HG03354 (cell line): ENCODE data around the gene SIK3.
A peak's percentile ranks its signal among the peaks of the same experiment; 100 is the strongest.

Experiments used
- ATAC-seq: cut with Tn5 transposase; IDR thresholded peaks from one replicate; pipeline ENCODE4 v1.9.1; 2021; ENCODE audit warnings: mild to moderate bottlenecking; ENCODE audit not compliant: unreplicated experiment, poor library complexity, severe bottlenecking

The SIK3 gene

DNA sequence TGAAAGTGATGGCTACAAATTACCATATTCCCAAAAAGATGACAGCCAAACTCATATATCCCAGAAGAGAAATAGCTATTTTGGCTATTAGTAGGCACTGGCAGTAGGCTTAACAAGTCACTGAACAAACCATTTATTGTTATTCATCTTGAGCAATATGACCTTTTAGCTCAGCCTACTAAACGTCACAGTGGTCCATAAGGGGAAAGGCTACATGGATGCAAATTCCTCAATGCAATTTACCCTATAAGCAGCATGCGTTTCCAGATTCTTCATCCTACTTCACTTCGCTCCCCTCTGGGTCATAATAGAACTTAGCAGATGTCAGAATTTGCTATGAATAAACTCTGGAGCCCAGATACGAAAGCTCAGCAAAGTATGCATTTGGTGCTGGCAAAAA is 114.0 kb downstream of the SIK3 start:
- ATAC-seq, result no peak

DNA sequence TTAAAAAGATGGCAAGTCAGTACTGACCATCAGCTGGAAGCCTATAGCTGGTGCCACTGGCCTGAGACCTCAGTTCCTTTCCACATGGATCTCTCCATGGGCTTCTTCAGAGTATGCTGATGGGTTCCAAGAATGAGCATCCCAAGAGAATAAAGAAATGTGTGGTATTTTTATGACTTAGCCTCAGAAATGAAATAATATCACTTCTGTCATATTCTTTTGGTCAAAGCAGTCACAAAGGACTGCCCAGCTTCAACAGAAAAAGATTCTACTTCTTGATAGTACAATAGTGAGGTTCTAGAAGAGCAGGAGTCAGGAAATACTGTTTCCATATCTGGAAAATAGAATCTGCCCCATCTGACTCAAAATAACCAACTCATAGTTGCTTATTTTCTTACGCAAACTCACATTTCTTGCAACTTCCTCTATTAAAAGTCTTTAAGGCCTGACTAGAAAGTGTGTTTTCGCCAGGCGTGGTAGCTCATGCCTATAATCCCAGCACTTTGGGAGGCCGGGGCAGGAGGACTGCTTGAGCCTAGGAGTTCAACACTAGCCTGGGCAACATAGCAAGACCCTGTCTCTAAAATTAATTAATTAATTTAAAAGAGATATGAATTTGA is 116.9 kb downstream of the SIK3 start:
- ATAC-seq, result no peak

DNA sequence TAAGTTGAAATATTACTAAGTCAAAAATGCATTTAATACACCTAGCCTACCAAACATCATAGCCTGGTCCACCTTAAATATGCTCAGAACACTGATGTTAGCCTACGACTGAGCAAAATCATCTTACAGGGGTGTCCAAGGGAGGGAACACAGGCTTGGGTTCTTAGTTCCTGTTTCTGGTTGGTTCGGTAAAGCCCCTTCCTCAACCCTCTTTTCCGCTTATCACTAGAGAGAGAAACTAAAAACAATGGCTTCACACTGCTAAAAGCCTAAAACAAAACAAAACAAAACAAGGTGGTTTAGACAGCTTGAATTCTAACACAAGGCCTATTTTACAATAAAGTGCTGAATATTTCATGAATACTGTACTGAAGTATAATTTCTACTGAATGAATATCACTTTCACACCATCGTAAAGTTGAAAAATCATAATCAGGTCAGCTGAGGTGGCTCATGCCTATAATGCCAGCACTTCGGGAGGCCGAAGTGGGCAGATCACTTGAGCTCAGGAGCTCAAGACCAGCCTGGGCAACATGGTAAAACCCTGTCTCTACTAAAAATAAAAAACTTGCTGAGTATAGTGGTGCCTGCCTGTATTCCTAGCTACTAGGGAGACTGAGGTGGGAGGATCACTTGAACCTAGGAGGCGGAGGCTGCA is 118.0 kb downstream of the SIK3 start:
- peak; percentile 98 for ATAC-seq

DNA sequence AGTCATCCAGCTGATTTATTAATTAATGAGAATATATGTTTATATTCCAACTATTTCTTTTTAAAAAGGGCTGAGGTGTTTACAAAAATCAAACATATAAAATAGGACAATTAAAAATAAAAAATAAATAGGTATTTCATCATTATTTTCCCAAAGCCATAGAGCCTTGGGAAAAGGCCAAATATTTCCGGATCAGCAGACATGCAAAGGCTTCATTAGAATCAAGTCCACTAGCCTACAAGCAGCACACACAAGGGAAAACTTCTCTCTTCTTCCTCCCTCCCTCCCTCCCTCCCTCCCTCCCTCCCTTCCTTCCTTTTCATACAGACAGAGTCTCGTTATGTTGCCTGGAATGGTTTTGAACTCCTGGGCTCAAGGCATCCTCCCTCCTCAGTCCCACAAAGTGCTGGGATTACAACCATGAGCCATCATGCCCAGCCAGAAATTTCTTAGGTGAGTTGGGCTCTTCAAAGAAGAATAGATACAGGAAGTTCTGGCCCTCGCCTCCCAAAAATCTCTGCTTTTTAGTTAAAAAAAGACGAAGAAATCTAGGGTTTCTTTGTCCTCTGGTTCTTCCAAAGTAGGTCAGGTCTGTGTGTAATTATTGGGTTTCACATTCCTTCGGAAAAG is 121.2 kb downstream of the SIK3 start:
- no peak for ATAC-seq

DNA sequence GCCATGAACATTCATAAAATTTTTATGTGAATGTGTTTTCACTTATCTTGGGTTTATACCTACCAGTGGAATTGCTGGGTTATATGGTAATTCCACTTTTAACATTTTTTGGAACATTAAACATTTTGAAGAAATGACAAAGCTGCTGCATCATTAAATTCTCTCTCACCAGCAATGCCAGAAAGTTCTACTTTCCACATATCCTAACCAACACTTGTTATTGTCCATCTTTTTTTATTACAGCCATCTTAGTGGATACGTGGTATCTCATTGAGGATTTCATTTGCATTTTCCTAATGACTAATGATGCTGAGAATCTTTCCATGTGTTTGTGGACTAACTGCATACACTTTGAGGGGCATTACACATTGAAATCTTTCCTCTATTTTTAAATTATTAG is 122.6 kb downstream of the SIK3 start:
- ATAC-seq, result no peak

DNA sequence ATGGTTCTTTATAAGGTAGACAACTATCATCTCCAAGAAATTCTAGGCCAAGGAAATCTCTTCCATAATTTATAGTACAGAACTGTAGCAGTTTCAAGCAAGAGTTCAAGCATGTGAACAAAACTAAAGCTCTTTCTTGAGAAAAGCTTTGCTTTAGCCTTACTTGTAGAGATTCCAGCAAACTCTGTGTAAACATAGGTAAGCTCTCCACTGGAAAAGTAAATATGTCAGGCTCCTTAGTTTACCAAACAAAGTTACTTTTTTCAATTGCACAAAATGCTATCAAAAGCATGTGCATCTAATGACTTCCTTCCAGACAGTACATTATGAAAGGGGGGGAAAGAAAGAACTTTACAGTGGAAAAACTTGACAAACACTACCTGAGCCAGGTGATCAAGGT is 125.0 kb downstream of the SIK3 start:
- ATAC-seq, result no peak

DNA sequence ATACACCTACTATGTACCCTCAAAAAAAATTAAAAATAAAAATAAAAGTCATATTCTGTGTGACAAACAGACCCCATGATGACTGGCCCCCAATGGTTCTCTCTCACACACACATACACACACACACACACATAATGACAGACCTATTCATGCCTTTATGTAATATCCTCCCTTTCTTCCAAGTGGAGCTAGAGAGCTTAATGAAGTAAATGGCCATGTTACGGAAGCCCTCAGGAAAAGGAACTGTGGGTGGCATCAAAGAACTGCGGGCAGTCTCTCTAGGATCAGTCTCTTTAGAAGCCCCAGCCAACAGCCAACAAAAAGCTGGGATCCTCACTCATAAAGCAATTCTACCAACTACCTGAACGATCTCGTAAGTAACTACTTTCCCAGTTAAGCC is 125.5 kb downstream of the SIK3 start:
- ATAC-seq, result no peak

DNA sequence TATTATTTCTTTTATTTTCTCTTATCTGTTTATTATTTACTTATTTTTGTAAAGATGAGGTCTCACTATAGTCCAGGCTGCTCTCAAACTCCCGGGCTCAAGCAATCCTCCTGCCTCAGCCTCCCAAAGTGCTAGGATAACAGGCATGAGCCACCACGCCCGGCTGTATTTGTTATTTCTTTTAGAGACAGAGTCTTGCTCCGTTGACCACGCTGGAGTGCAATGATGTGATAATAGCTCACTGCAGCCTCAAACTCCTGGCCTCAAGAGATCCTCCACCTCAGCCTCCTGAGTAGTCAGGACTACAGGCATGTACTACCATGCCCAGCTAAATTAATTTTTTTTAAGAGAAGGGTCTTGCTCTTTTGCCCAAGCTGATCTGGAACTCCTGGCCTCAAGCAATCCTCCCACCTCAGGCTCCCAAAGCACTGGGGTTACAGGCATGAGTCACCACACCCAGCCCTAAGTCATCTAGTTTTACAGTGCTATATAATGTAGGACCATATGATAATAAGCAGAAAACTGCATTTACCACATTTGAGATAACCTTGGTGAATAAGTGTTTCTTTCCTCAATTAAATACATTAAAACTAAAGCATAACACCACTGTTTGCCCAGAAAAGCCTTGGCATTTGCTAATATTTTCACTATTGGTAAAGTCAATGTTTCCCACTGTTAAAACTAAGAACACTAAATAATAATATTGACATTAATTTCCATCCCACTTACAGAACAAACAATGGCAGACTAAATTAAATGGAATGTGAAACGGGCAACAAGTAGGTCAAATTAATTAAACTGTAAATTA is 127.5 kb downstream of the SIK3 start:
- ATAC-seq, result no peak

DNA sequence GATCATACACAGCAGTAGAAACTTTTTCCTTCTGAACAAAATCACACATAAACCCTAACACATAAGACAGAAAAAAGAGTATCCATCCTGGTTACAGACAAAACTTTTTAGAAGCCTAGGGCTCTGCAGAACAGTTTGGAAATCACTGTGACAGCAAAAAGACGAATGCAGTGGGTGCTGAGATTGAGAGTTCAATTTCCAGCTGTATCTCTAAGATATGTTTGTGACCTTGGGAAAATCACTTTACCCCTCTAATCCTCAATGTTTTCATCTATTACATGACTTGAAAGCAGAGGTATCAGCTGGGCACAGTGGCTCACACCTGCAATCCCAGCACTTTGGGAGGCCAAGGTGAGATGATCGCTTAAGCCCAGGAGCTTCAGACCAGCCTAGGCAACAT is 128.5 kb downstream of the SIK3 start:
- no peak for ATAC-seq

DNA sequence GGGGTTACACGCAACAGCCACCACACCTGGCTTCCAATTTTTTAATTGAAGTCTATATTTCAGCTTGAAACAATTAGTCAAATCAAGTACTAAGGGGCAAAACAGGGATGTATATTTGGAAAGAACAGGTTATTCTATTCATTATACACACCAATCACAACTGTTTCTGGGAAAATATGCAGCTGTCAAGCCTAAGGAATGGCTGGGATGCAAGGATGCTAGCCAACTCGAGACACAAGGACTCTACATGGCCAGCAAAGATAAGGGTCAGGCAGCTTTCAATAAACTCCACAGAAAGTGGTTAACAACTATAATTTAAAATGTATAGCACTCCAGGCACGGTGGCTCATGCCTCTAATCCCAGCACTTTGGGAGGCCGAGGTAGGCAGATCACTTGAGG is 134.0 kb downstream of the SIK3 start:
- no peak for ATAC-seq

DNA sequence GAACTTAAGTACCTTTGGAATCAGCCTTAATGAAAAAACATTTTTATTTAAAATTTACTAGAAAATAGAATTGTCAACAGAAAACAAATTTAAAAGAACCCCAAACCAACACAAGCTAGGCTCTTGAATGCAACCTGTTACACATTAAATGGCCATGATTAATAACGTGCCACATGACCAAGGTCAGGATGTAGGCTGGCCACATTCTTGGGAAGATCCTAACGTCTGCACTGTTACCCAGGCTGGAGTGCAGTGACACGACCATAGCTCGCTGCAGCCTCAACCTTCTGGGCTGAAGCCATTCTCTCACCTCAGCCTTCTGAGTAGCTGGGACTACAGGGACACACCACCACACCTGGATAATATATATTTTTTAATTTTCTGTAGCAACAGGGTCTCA is 134.4 kb downstream of the SIK3 start:
- no peak for ATAC-seq

DNA sequence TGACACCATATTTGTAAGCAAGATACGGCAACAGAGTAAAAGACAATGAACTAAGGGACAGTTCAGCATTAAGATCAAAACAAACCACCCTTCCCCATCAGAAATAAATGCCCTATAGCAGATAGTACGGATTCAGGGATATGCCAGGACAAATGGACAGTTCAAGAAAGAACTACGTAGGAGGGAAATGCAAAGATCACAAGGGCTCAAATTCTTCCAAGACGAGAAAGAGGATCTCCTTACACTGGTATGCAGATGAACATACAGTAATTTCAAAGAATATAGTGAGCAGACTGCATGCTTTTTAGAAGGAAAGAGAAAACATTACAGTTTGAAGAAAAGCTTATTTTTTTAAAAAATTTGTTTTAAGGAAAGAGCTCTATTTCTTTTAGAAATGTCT is 136.1 kb downstream of the SIK3 start:
- no peak for ATAC-seq

DNA sequence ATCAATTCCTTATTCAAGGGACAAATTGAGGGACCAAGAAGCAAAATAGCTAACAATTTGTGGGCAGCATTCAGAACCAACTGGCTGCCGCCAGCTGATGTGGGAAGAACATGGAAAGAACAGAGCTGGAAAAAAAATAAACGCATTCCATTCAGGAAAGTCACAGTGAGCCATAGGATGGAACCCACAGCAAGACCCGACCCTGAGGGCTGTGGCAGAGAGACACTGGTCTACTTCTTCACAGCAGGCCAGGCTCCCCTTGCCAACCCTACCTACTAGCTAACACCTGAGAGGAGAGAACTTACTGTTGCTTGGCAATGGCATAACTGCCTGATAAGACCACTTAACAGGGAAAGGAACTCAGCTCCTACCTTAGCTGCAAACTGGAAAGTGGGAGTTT is 137.3 kb downstream of the SIK3 start:
- no peak for ATAC-seq

DNA sequence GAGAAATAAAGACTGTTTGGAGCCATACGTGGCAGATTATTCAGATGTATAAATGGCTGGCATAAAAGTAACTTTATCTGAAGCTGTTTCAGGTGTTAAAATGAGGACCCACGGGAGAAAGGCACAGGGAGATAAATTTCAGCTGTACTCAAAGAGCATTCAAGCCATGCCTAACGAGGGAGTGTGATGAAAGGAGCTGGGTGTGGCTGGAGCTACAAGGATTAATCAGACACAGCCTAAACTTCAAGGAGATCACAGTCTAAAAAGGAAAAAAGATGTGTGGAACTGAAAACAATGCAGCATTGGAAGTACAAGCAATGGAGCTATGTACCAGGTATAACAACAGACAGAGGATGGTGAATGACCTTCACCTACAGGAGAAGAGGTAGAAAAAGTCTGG is 140.0 kb downstream of the SIK3 start:
- ATAC-seq, result no peak

DNA sequence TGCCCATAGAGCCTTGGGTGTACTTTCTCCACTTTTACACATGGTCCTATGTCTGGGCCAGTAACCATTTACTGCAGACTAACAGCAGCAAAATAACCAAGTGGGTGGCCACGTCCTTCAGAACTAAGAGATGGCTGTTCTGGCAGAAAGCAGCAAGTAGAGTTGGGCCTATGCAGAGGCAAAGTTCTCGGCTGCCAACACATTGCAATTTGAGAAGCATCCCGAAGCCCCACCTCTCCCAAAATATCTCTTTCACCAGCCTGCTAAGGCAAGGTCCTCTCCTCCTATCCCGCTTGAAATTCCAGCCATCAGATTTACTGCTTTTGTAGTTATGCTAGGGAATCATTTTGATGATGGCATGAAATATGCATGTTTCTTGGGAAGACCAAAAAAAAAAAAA is 142.3 kb downstream of the SIK3 start:
- no peak for ATAC-seq

DNA sequence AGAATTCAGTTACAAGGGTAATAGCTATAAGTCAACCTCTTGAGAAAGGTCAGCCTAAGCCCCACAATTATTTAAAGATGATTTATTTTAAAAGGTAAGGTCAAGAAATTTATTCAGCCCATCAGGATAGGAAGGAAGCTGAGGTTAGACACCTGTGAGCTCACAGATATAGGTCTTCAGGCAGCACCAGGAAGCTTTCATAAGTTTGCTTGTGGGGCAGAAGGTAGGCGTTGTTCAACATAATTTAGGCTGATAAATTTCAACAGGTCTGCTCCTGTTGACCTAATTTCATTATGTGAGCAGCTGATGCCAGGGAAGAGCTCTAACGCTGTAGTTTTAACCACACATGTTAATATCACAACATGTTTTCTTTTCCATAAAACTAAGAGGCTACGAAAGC is 142.7 kb downstream of the SIK3 start:
- no peak for ATAC-seq

DNA sequence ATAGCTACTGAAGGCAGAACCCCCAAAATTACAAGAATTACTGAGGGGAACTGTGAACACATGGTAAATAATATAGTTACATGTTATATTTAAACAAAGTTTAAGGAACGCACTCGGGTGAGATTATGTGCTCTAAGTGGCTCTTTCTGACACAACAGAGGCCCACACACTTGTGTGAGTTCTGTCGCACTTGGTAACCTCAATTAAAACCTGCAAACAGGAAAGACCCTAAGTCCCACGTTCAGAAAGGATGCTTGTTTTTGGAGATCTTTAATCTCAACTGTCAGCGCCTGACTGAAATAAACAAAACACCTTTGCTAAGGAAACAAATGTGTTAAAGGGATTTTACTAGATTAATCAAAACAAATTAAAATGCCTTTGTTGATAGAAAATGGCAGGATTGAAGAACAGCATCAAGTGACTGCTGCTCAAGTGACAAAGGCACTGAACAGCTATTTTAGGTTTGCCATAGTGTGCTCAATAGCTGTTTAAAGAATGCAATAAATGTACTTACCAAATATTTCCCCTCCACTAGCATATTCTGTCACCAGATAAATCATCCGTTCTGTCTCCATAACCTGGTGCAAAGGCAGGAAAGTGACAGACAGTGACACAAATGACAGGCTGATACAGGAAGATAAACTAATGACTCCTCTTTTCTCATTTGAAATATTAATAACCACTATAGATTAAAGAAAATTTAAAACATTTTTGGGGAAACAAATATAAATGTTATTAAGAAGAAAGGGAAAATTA is 144.5 kb downstream of the SIK3 start:
- no peak for ATAC-seq

DNA sequence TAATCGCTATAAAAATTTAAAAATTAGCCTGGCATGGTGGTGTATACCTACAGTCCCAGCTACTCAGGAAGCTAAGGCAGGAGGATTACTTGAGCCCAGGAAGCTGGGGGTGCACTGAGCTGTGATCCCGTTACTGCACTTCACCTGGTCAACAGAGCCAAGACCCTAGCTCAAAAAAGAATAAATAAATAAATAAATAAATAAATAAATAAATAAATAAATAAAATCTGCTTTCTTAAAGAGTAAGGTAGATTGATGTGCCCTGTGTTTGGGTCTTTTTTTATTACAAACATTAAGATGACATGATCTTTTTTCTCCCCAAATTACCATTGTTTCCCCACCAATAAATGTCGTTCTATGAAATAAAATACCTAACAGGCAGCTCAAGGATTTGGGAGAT is 146.5 kb downstream of the SIK3 start:
- ATAC-seq, result no peak

DNA sequence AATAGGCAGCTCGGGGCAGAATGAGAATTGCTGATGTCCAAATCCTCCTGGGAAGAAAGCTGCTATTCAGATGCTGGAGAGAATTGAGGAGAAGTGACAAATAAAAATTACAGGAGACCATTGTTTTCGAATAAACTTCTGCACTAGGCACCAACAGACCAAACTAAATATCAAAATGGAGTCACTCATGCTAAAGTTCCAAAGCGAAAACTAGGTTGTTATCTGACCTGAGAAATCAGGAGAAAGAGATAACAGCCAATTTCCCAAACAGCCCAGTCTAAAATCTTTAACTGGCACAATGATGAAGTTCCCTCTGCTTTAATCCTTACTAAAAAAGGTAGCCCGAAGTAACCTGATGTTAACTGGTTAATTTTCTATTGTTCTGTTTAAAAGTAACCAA is 148.0 kb downstream of the SIK3 start:
- ATAC-seq, result no peak

DNA sequence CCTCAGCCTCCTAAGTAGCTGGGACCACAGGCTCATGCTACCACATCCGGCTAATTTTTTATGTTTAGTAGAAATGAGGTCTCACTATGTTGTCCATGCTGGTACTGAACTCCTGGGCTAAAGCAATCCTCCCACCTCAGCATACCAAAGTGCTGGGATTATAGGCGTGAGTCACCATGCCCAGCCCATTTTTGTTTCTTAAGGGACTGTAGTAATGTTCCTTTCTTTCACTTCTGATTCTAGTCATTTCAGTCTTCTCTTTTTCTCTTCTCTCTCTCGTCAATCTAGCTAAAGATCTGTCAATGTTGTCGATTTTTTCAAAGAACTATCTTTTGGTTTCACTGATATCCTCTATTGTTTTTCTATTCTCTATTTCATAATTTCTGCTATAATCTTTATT is 149.8 kb downstream of the SIK3 start:
- ATAC-seq, result no peak
